GM12873 (cell line): Measurements from ENCODE around the gene SMLR1.

Experiments used
- CTCF ChIP-seq: IDR thresholded peaks from 2 replicates; pipeline ENCODE4 v1.5.1; 2012; ENCODE audit warnings: low read depth, mild to moderate bottlenecking, moderate library complexity, low read length, control low read depth; ENCODE audit not compliant: insufficient read depth; ENCODE audit errors: missing control alignments

The SMLR1 gene

GRCh38 chr6:130847001-130847910 is 20.1 kb downstream of the SMLR1 start:
- no peak for TF ChIP-seq CTCF

- no peak for TF ChIP-seq CTCF
These were observed 21.7 kb downstream of the SMLR1 start for GRCh38 chr6:130848945-130849344.

DNA sequence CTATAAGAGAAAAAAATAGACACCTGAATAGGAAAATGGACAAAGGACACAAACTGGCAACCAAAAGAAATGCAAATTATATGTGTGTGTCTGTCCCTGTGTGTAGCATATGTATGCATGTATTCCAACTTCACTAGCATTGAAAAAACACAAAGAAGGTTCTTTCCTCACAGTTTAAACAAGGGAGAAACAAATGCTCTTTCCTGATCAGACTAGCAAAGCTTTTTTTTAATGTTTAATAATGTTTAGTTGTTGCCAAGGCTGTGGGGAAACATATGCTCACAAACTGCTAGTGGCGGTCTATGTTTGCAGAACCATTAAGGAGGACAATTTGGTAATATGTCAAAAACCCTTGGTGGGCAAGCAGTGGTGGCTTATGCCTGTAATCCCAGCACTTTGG is 22.4 kb downstream of the SMLR1 start:
- TF ChIP-seq CTCF, result no peak

DNA sequence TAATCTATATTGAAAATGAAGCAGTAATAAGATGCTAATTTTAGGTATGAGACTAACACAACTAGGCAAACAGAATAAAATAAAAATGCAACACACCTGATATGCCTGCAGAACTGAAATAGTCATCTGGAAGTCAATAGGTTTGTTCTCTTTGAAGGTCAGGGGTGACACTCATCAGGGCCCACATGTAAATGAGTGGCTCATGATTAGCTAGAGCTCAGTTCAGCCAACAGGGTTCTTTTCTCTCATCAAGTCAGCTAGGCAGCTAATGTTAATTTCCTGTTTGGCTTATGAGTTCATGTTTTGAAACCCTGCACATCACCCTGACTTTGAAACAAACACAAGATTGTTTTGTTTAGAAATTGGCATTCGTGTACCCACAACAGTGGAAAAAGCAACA is 23.8 kb downstream of the SMLR1 start:
- no peak for TF ChIP-seq CTCF

DNA sequence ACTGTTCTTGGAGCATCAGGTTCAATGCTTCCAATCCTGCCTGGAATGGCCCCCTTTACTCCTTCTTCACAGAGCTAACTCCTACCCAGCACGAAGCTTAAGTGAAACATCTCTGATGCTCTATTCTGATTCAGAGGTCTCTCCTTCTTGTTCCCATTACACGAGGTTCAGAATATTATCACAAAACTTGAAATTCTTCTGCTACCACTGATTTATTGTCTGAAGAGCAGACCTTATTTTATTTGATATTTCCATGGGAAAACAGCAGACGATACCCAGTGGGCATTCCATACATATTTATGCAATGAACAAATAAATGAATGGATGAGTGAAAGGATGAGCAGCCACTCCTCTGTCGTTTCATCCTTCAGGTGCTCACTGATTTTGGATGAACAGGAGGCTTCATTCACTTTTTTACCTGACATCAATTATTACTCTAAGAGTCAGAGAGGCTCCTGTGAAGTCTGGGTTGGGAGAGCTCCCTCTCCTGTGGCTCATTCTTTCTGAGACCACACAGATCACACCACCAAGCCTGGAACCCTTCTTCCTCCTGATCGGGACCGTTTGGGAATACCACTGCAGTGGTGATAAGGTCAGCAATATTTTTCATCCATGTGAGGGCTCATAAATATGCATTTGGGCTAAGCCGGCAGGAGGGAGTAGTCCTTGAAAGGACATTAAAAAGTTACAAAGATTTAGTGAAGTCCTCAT is 25.8 kb downstream of the SMLR1 start:
- no peak for TF ChIP-seq CTCF

DNA sequence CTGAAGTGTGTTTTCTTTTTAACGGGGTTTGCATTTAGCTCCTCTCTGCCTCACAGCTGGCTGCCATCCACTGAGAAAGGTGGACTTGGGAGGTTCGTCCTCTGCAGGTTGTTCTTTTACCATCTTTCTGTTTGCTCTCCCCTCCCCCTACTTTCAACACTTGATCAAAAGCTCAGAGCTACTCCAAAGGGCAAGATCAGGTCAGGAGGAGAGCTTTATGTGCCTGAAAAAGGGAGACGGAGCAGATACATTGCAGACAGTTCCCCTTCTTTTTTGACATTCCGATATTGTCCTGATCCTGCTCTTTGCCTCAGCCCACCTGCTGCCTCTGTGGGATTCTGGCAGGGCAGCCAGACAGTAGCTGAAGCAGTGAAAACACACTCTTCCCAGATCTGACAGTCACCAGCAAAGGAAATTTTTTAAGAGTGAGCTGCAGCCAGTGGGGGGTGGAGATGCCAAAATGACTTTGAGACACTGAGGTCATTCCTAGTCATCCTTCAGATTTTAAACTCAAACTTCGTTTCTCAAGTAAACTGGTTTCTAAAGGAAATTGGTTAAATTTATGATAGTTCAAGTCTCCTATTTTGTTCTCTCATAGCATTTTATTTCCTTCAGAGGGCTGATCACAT is 26.5 kb downstream of the SMLR1 start:
- TF ChIP-seq CTCF, result no peak

DNA sequence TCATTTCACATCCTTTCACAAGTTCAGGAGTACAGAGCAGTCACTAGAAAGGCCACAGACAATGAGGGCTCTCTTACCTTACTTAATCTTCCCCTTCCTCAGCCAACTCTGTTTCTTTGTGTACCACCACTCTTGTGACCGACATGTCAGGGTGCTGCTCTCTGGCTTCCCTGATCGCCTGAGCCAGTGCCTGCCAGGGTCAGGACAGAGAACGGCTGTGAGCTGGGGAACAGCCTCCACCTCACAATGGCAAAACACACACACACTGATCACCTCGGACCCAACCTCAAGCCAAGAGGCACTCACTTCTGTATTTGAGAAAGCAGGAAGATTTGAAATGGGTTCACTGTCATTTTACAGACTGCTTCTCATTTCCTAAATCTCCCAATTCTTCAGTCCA is 30.8 kb downstream of the SMLR1 start:
- no peak for TF ChIP-seq CTCF
